B cell (primary cell): ENCODE measurements around the gene ANKRA2.

ENCODE experiments used
- CTCF ChIP-seq: fragments of 200-600 bp; IDR thresholded peaks from one replicate; pipeline ENCODE4 v1.8.0; 2022; ENCODE audit warnings: antibody characterized with exemption, mild to moderate bottlenecking
- EZH2 ChIP-seq: IDR thresholded peaks from 2 replicates; pipeline ENCODE4 v1.6.1; 2012; ENCODE audit warnings: borderline replicate concordance, low read depth, mild to moderate bottlenecking, moderate library complexity, low read length; ENCODE audit not compliant: insufficient read depth, poor library complexity, severe bottlenecking

GRCh38 chr5:73565969-73566547 is 619 bp upstream of the ANKRA2 start:
- TF ChIP-seq CTCF (no peak), EZH2 (no peak)
